ENCODE results near the gene TRMT2B. TPM values are rescaled to one million over a fixed set of nuclear protein-coding genes. Genes with fewer than 3 reads are reported as not detected.

The TRMT2B gene
- 11.0 and 12.5 TPM in 2 replicates for total RNA-seq
- long read RNA-seq, transcript TRMT2B-206 (13 exons, 3,106 nt): major isoform, 11 of 88 reads
- long read RNA-seq, partial matches to known transcripts: 9 of 88 reads
- long read RNA-seq, other reads (novel, unspliced or antisense): 67 of 88 reads

- Mint-ChIP-seq H3K9me3 (ENCODE audit: unreplicated experiment) (peaks cover 1% of the 10 kb centered on the region), H3K4me1 (ENCODE audit: unreplicated experiment) (peaks cover 11% of the 10 kb centered on the region), H3K4me3 (ENCODE audit: unreplicated experiment) (peak within 1 kb of the TSS; percentile 86), H3K36me3 (ENCODE audit: unreplicated experiment) (no peaks in the 10 kb centered on the region), H3K27ac (ENCODE audit: unreplicated experiment) (peak within 1 kb of the TSS; percentile 91), H3K27me3 (ENCODE audit: unreplicated experiment) (no peaks in the 10 kb centered on the region)
- peak; percentile 86 for DNase-seq (ENCODE audit: extremely low spot score, unreplicated experiment)
- no peak for TF ChIP-seq CTCF (IDR thresholded peaks at IDR 0.05)
Observed at GRCh38 chrX:101051549-101052302, at the start of gene TRMT2B. TSS of gene TRMT2B (minus strand) at chrX:101052111. CDS start at chrX:101042289, 9,822 bp downstream.

GRCh38 chrX:101097546-101098453 lies 45.9 kb upstream of the TRMT2B start, which contains the start of gene CENPI:
TSS of gene CENPI (plus strand) at chrX:101098204. CDS start at chrX:101101071, 2,867 bp downstream.
- peak; percentile 97 for DNase-seq (ENCODE audit: extremely low spot score, unreplicated experiment)
- H3K9me3 Mint-ChIP-seq (ENCODE audit: unreplicated experiment): no peaks in the 10 kb centered on the region
- H3K36me3 Mint-ChIP-seq (ENCODE audit: unreplicated experiment): peaks cover 3% of the 10 kb centered on the region
- peaks cover 17% of the 10 kb centered on the region for H3K4me1 Mint-ChIP-seq (ENCODE audit: unreplicated experiment)
- no peak for TF ChIP-seq CTCF (IDR thresholded peaks at IDR 0.05)
- H3K27ac Mint-ChIP-seq (ENCODE audit: unreplicated experiment): peak within 1 kb of the TSS; percentile 86
- H3K4me3 Mint-ChIP-seq (ENCODE audit: unreplicated experiment): peak within 1 kb of the TSS; percentile 97
- H3K27me3 Mint-ChIP-seq (ENCODE audit: unreplicated experiment): no peaks in the 10 kb centered on the region

DNA sequence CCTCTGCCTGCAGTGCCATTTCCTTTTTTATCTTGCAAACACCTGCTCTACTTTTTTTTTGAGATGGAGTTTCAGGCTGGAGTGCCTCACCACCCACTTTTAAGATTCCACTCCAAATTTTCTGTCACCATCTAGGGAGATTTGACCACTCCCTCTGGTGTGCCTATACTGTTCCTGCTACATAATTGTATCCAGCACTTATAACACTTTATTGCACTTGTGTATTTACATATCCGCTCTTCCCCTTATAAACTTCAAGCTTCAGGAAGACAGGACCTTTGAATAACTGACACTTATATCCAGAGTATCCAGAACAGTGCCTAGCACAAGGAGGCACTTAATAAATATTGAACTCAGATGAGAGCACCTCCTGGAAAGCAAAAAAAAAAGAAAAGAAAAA lies 39.9 kb upstream of the TRMT2B start:
- no peak for TF ChIP-seq CTCF (IDR thresholded peaks at IDR 0.05)
- Mint-ChIP-seq H3K27ac (ENCODE audit: unreplicated experiment) (no peak overlapping the region), H3K4me1 (ENCODE audit: unreplicated experiment) (no peaks in the 10 kb centered on the region), H3K4me3 (ENCODE audit: unreplicated experiment) (no peak overlapping the region), H3K9me3 (ENCODE audit: unreplicated experiment) (no peaks in the 10 kb centered on the region), H3K36me3 (ENCODE audit: unreplicated experiment) (peaks cover 3% of the 10 kb centered on the region), H3K27me3 (ENCODE audit: unreplicated experiment) (no peaks in the 10 kb centered on the region)
- no peak for DNase-seq (ENCODE audit: extremely low spot score, unreplicated experiment)

DNA sequence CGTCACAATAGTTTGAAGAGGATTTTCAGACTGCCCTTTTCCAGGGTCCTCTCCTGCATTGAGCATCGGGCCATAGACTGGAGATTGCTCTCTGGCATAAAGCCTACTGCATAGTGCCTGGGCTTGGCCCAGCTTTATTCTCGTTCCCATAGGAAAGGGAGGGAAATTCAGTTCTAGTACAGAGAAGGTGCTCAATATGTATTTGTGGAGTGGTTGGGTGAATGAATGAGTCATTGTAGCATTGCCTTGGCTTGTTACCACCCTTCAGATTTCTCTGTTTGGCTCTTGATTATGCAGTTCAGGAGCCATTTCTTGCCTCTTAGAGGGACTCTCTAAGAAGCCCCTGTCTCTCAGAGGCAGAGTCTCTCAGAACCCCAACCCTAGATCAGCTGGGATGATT lies 29.3 kb upstream of the TRMT2B start:
- H3K9me3 Mint-ChIP-seq (ENCODE audit: unreplicated experiment): no peaks in the 10 kb centered on the region
- no peaks in the 10 kb centered on the region for H3K36me3 Mint-ChIP-seq (ENCODE audit: unreplicated experiment)
- no peak overlapping the region for H3K4me3 Mint-ChIP-seq (ENCODE audit: unreplicated experiment)
- DNase-seq (ENCODE audit: extremely low spot score, unreplicated experiment): no peak
- peaks cover 7% of the 10 kb centered on the region for H3K4me1 Mint-ChIP-seq (ENCODE audit: unreplicated experiment)
- no peak for TF ChIP-seq CTCF (IDR thresholded peaks at IDR 0.05)
- H3K27ac Mint-ChIP-seq (ENCODE audit: unreplicated experiment): no peak overlapping the region
- no peaks in the 10 kb centered on the region for H3K27me3 Mint-ChIP-seq (ENCODE audit: unreplicated experiment)

All from osteocyte (in vitro differentiated cells).